ENCODE results near the gene OR2A2. TPM values are rescaled to one million over a fixed set of nuclear protein-coding genes. Genes with fewer than 3 reads are reported as not detected.

The OR2A2 gene
- total RNA-seq, result not detected

- Histone ChIP-seq H3K4me1 (no peaks in the 10 kb centered on the region), H3K4me3 (no peak within 1 kb of the TSS), H3K9me3 (no peaks in the 10 kb centered on the region), H3K36me3 (no peaks in the 10 kb centered on the region), H3K27me3 (no peaks in the 10 kb centered on the region), H3K27ac (no peak within 1 kb of the TSS)
- TF ChIP-seq EP300 (IDR thresholded peaks at IDR 0.05) (no peak), POLR2A (IDR thresholded peaks at IDR 0.05) (no peak), CTCF (IDR thresholded peaks at IDR 0.05) (no peak)
- DNase-seq (ENCODE audit: low spot score in 2 of 2), result no peak
- 64 to 72% methylated on average over 2 of the region's 2 CpGs for WGBS, 2 donors
Observed at GRCh38 chr7:144109283-144109682, at the start of gene OR2A2. Gene OR2A2, plus strand, starts transcription at chr7:144109583. Its CDS starts 0 bp downstream, at chr7:144109583.

- 36 to 53% methylated on average over 3 of the region's 3 CpGs for WGBS, 2 donors
- H3K27ac ChIP-seq, result no peak overlapping the region
- TF ChIP-seq EP300 (IDR thresholded peaks at IDR 0.05), result no peak
- TF ChIP-seq CTCF (IDR thresholded peaks at IDR 0.05), result no peak
- no peak for TF ChIP-seq POLR2A (IDR thresholded peaks at IDR 0.05)
- no peak for DNase-seq (ENCODE audit: low spot score in 2 of 2)
- H3K9me3 ChIP-seq, result peaks cover 0 to 12% (median 0%) of the 10 kb centered on the region in 4 donors
- no peaks in the 10 kb centered on the region for H3K4me1 ChIP-seq
- H3K4me3 ChIP-seq, result no peak overlapping the region
- H3K36me3 ChIP-seq, result no peaks in the 10 kb centered on the region
- H3K27me3 ChIP-seq, result no peaks in the 10 kb centered on the region
Observed at GRCh38 chr7:144063710-144064109, 45.7 kb upstream of the OR2A2 start.

GRCh38 chr7:144069511-144069910 is 39.9 kb upstream of the OR2A2 start, which contains the start of gene OR2A25:
Gene OR2A25, plus strand, starts transcription at chr7:144069811. Its CDS starts 4,409 bp downstream, at chr7:144074220.
- WGBS, 2 donors, result 74 to 83% methylated on average over 1 of the region's 1 CpG
- TF ChIP-seq CTCF (IDR thresholded peaks at IDR 0.05), result no peak
- TF ChIP-seq POLR2A (IDR thresholded peaks at IDR 0.05), result no peak
- TF ChIP-seq EP300 (IDR thresholded peaks at IDR 0.05), result no peak
- Histone ChIP-seq H3K4me1 (no peaks in the 10 kb centered on the region), H3K36me3 (no peaks in the 10 kb centered on the region), H3K4me3 (no peak within 1 kb of the TSS), H3K27me3 (no peaks in the 10 kb centered on the region), H3K9me3 (peaks cover 0 to 3% (median 0%) of the 10 kb centered on the region in 4 donors), H3K27ac (no peak within 1 kb of the TSS)
- no peak for DNase-seq (ENCODE audit: low spot score in 2 of 2)

- TF ChIP-seq POLR2A (IDR thresholded peaks at IDR 0.05), result no peak
- no peak for TF ChIP-seq CTCF (IDR thresholded peaks at IDR 0.05)
- TF ChIP-seq EP300 (IDR thresholded peaks at IDR 0.05), result no peak
- Histone ChIP-seq H3K27me3 (no peaks in the 10 kb centered on the region), H3K36me3 (no peaks in the 10 kb centered on the region), H3K9me3 (peaks cover 0 to 3% (median 0%) of the 10 kb centered on the region in 4 donors), H3K27ac (no peak overlapping the region), H3K4me1 (no peaks in the 10 kb centered on the region), H3K4me3 (no peak overlapping the region)
- DNase-seq (ENCODE audit: low spot score in 2 of 2), result no peak
- 67 to 70% methylated on average over 2 of the region's 2 CpGs for WGBS, 2 donors
Observed at GRCh38 chr7:144069953-144070352, 39.4 kb upstream of the OR2A2 start.

GRCh38 chr7:144074374-144074773 is 35.0 kb upstream of the OR2A2 start:
- Histone ChIP-seq H3K27ac (no peak overlapping the region), H3K9me3 (no peaks in the 10 kb centered on the region), H3K36me3 (no peaks in the 10 kb centered on the region), H3K27me3 (no peaks in the 10 kb centered on the region), H3K4me3 (no peak overlapping the region), H3K4me1 (no peaks in the 10 kb centered on the region)
- 91 to 97% methylated on average over 8 of the region's 8 CpGs for WGBS, 2 donors
- DNase-seq (ENCODE audit: low spot score in 2 of 2), result no peak
- TF ChIP-seq POLR2A (IDR thresholded peaks at IDR 0.05), result no peak
- no peak for TF ChIP-seq EP300 (IDR thresholded peaks at IDR 0.05)
- TF ChIP-seq CTCF (IDR thresholded peaks at IDR 0.05), result no peak

Measured in tibial nerve (tissue), 4 donors.